Suprapubic skin (tissue), 4 donors: ENCODE data around the gene TRIO. TPM values are rescaled to one million over a fixed set of nuclear protein-coding genes. Genes with fewer than 3 reads are reported as not detected.

Source experiments
- DNase-seq, 2 donors: peaks; one replicate each; pipeline ENCODE4 v3.0.0-alpha.2; 2019; ENCODE audit warnings: low spot score in 2 of 2
- H3K27ac ChIP-seq: fragments of 200-600 bp; sonication (generic); one replicate; pipeline ENCODE4 v1.5.1; 2019
- H3K27me3 ChIP-seq: fragments of 200-600 bp; sonication (generic); one replicate; pipeline ENCODE4 v1.5.1; 2019
- H3K36me3 ChIP-seq: fragments of 200-600 bp; sonication (generic); one replicate; pipeline ENCODE4 v1.5.1; 2019
- H3K4me1 ChIP-seq: fragments of 200-600 bp; sonication (generic); one replicate; pipeline ENCODE4 v1.5.1; 2019
- H3K4me3 ChIP-seq: fragments of 200-600 bp; sonication (generic); one replicate; pipeline ENCODE4 v1.5.1; 2019; ENCODE audit warnings: mild to moderate bottlenecking
- H3K9me3 ChIP-seq: fragments of 200-600 bp; sonication (generic); one replicate; pipeline ENCODE4 v1.5.1; 2019
- CTCF ChIP-seq, 2 donors: fragments of 200-600 bp in 1 of 2; fragments of 450-650 bp in 1 of 2; sonication (generic) in 1 of 2; IDR thresholded peaks; one replicate each; pipeline ENCODE4 v1.5.1; 2016 to 2019; ENCODE audit warnings: antibody characterized with exemption in 2 of 2, mild to moderate bottlenecking in 1 of 2, moderate library complexity in 1 of 2
- EP300 ChIP-seq: sonication (generic); formaldehyde crosslinking; IDR thresholded peaks from one replicate; pipeline ENCODE4 v1.6.1; 2017; ENCODE audit warnings: antibody characterized with exemption
- POLR2A ChIP-seq, 2 donors: fragments of 450-650 bp; IDR thresholded peaks; one replicate each; pipeline ENCODE4 v1.6.1; 2017; ENCODE audit warnings: antibody characterized with exemption in 2 of 2, mild to moderate bottlenecking in 2 of 2, moderate library complexity in 2 of 2
- POLR2AphosphoS5 ChIP-seq, 3 donors: sonication (generic); formaldehyde crosslinking; IDR thresholded peaks; one replicate each; pipeline ENCODE4 v1.6.1; 2017; ENCODE audit warnings: antibody characterized with exemption in 3 of 3
- WGBS: methylation state at CpG from one replicate; pipeline ENCODE4 v1.1.5; 2018; 5-methylcytosine and 5-hydroxymethylcytosine counted together
- total RNA-seq, 4 donors: library from RNA; depleted of rRNA; stranded (reverse); fragments of >200 nt; gene quantifications; one replicate each; pipeline ENCODE4 v1.1.0, GENCODE V29; 2016

The TRIO gene
- total RNA-seq, 4 donors from 2014 or later = 62.7 to 159 (median 70.4) TPM

- Histone ChIP-seq H3K27me3 (no peaks in the 10 kb centered on the region), H3K9me3 (no peaks in the 10 kb centered on the region), H3K27ac (no peak overlapping the region), H3K36me3 (no peaks in the 10 kb centered on the region), H3K4me3 (no peak overlapping the region), H3K4me1 (peaks cover 34% of the 10 kb centered on the region)
- TF ChIP-seq CTCF (IDR thresholded peaks at IDR 0.05) (no peak), POLR2AphosphoS5 (IDR thresholded peaks at IDR 0.05) (no peak), EP300 (no peak), POLR2A (IDR thresholded peaks at IDR 0.05) (no peak)
- WGBS = 73% methylated on average over 4 of the region's 4 CpGs
- no peak for DNase-seq
These were observed 50.4 kb downstream of the TRIO start for GRCh38 chr5:14193496-14193895.

- TF ChIP-seq POLR2AphosphoS5 (IDR thresholded peaks at IDR 0.05) (no peak), POLR2A (IDR thresholded peaks at IDR 0.05) (no peak)
- peaks cover 31% of the 10 kb centered on the region for H3K4me1 ChIP-seq
- no peaks in the 10 kb centered on the region for H3K27me3 ChIP-seq
- DNase-seq = no peak
- H3K27ac ChIP-seq = no peak overlapping the region
- H3K4me3 ChIP-seq = no peak overlapping the region
- no peaks in the 10 kb centered on the region for H3K9me3 ChIP-seq
- no peaks in the 10 kb centered on the region for H3K36me3 ChIP-seq
- 96% methylated on average over 5 of the region's 5 CpGs for WGBS
These were observed 52.4 kb downstream of the TRIO start for GRCh38 chr5:14195588-14195987.

GRCh38 chr5:14197056-14197455, 53.9 kb downstream of the TRIO start:
- no peaks in the 10 kb centered on the region for H3K36me3 ChIP-seq
- H3K4me3 ChIP-seq = no peak overlapping the region
- TF ChIP-seq POLR2AphosphoS5 (IDR thresholded peaks at IDR 0.05) = no peak
- TF ChIP-seq CTCF (IDR thresholded peaks at IDR 0.05) = no peak
- TF ChIP-seq EP300 = no peak
- TF ChIP-seq POLR2A (IDR thresholded peaks at IDR 0.05) = no peak
- H3K27me3 ChIP-seq = no peaks in the 10 kb centered on the region
- H3K9me3 ChIP-seq = no peaks in the 10 kb centered on the region
- peaks cover 25% of the 10 kb centered on the region for H3K4me1 ChIP-seq
- WGBS = 58% methylated on average over 5 of the region's 5 CpGs
- H3K27ac ChIP-seq = no peak overlapping the region
- DNase-seq = no peak

GRCh38 chr5:14199902-14200301, 56.8 kb downstream of the TRIO start:
- Histone ChIP-seq H3K4me3 (no peak overlapping the region), H3K27ac (no peak overlapping the region), H3K9me3 (no peaks in the 10 kb centered on the region), H3K27me3 (no peaks in the 10 kb centered on the region), H3K36me3 (no peaks in the 10 kb centered on the region), H3K4me1 (peaks cover 31% of the 10 kb centered on the region)
- no peak for TF ChIP-seq POLR2A (IDR thresholded peaks at IDR 0.05)
- no peak for TF ChIP-seq POLR2AphosphoS5 (IDR thresholded peaks at IDR 0.05)
- TF ChIP-seq CTCF (IDR thresholded peaks at IDR 0.05) = no peak
- no peak for TF ChIP-seq EP300
- WGBS = 75% methylated on average over 5 of the region's 6 CpGs
- no peak for DNase-seq

GRCh38 chr5:14200312-14200990, 57.3 kb downstream of the TRIO start:
- H3K4me1 ChIP-seq = peaks cover 37% of the 10 kb centered on the region

More at GRCh38 chr5:14200312-14200990, 57.3 kb downstream of the TRIO start:
- Histone ChIP-seq H3K4me3 (no peak overlapping the region), H3K9me3 (no peaks in the 10 kb centered on the region), H3K27ac (no peak overlapping the region), H3K27me3 (no peaks in the 10 kb centered on the region), H3K36me3 (no peaks in the 10 kb centered on the region)
- TF ChIP-seq POLR2AphosphoS5 (IDR thresholded peaks at IDR 0.05) (no peak), CTCF (IDR thresholded peaks at IDR 0.05) (no peak), POLR2A (IDR thresholded peaks at IDR 0.05) (no peak), EP300 (no peak)
- WGBS = 93% methylated on average over 11 of the region's 11 CpGs
- DNase-seq = no peak
